Effector memory CD8-positive, alpha-beta T cell (primary cell): ENCODE measurements around the gene PADI4.

Experiments
- ATAC-seq: fragments of 150-1000 bp; cut with Tn5 transposase; replicated peaks from 2 replicates; pipeline ENCODE4 v1.10.0; 2021; ENCODE audit warnings: mild to moderate bottlenecking, moderate library complexity
- DNase-seq, 3 experiments: peaks; one replicate each; pipeline ENCODE4 v3.0.0; 2021
- H3K27ac Mint-ChIP-seq, 2 donors: one replicate each; pipeline ENCODE4 v1.8.0; 2022; ENCODE audit warnings: mild to moderate bottlenecking in 2 of 2, mixed read lengths in 2 of 2, moderate library complexity in 2 of 2
- H3K27me3 Mint-ChIP-seq, 2 donors: one replicate each; pipeline ENCODE4 v1.8.0; 2022; ENCODE audit warnings: mixed read lengths in 2 of 2
- H3K36me3 Mint-ChIP-seq: one replicate; pipeline ENCODE4 v1.8.0; 2022; ENCODE audit warnings: mild to moderate bottlenecking, moderate library complexity, mixed read lengths; ENCODE audit not compliant: insufficient read depth
- H3K4me1 Mint-ChIP-seq, 2 donors: one replicate each; pipeline ENCODE4 v1.8.0; 2022; ENCODE audit warnings: low read depth in 2 of 2, mixed read lengths in 2 of 2
- H3K4me3 Mint-ChIP-seq, 2 donors: one replicate each; pipeline ENCODE4 v1.8.0; 2022; ENCODE audit warnings: mild to moderate bottlenecking in 2 of 2, mixed read lengths in 2 of 2, moderate library complexity in 2 of 2
- H3K9me3 Mint-ChIP-seq, 2 donors: one replicate each; pipeline ENCODE4 v1.8.0; 2022; ENCODE audit warnings: mixed read lengths in 2 of 2

Gene PADI4

GRCh38 chr1:17292299-17293160 lies 15.5 kb upstream of the PADI4 start:
- Mint-ChIP-seq H3K27ac (no peak overlapping the region), H3K9me3 (no peaks in the 10 kb centered on the region)

GRCh38 chr1:17293681-17294425 lies 14.1 kb upstream of the PADI4 start:
- Mint-ChIP-seq H3K4me3 (no peak overlapping the region), H3K27ac (no peak overlapping the region), H3K9me3 (no peaks in the 10 kb centered on the region), H3K4me1 (peaks cover 0 to 3% of the 10 kb centered on the region in 2 donors), H3K36me3 (no peaks in the 10 kb centered on the region), H3K27me3 (peaks cover 33 to 72% of the 10 kb centered on the region in 2 donors)
- DNase-seq (no peak), ATAC-seq (no peak)

More at GRCh38 chr1:17292299-17293160, 15.5 kb upstream of the PADI4 start:
- ATAC-seq (no peak), DNase-seq (no peak)
- H3K27me3 Mint-ChIP-seq: peaks cover 25 to 58% of the 10 kb centered on the region in 2 donors
- no peak overlapping the region for H3K4me3 Mint-ChIP-seq
- H3K36me3 Mint-ChIP-seq: no peaks in the 10 kb centered on the region
- H3K4me1 Mint-ChIP-seq: peaks cover 0 to 3% of the 10 kb centered on the region in 2 donors

GRCh38 chr1:17295292-17295691 lies 12.7 kb upstream of the PADI4 start:
- no peak overlapping the region for H3K4me3 Mint-ChIP-seq
- H3K4me1 Mint-ChIP-seq: peaks cover 0 to 3% of the 10 kb centered on the region in 2 donors
- no peak for DNase-seq
- no peak overlapping the region for H3K27ac Mint-ChIP-seq
- H3K27me3 Mint-ChIP-seq: peaks cover 39 to 81% of the 10 kb centered on the region in 2 donors
- no peaks in the 10 kb centered on the region for H3K36me3 Mint-ChIP-seq
- H3K9me3 Mint-ChIP-seq: no peaks in the 10 kb centered on the region
- no peak for ATAC-seq

GRCh38 chr1:17296086-17296485 lies 11.9 kb upstream of the PADI4 start:
- no peak for DNase-seq
- Mint-ChIP-seq H3K36me3 (no peaks in the 10 kb centered on the region), H3K4me3 (no peak overlapping the region), H3K9me3 (no peaks in the 10 kb centered on the region), H3K27me3 (peaks cover 33 to 73% of the 10 kb centered on the region in 2 donors), H3K27ac (no peak overlapping the region), H3K4me1 (peaks cover 0 to 3% of the 10 kb centered on the region in 2 donors)
- ATAC-seq: no peak

- DNase-seq (no peak), ATAC-seq (no peak)
- H3K36me3 Mint-ChIP-seq: no peaks in the 10 kb centered on the region
- H3K27ac Mint-ChIP-seq: no peak overlapping the region
- peaks cover 31 to 81% of the 10 kb centered on the region in 2 donors for H3K27me3 Mint-ChIP-seq
- no peak overlapping the region for H3K4me3 Mint-ChIP-seq
- H3K4me1 Mint-ChIP-seq: peaks cover 0 to 3% of the 10 kb centered on the region in 2 donors
- H3K9me3 Mint-ChIP-seq: peaks cover 5 to 14% of the 10 kb centered on the region in 2 donors
Measured at GRCh38 chr1:17297991-17298390, 10.0 kb upstream of the PADI4 start.

GRCh38 chr1:17301767-17302166 lies 6.2 kb upstream of the PADI4 start:
- H3K36me3 Mint-ChIP-seq: no peaks in the 10 kb centered on the region
- DNase-seq (no peak), ATAC-seq (no peak)
- peaks cover 24 to 77% of the 10 kb centered on the region in 2 donors for H3K27me3 Mint-ChIP-seq
- H3K27ac Mint-ChIP-seq: no peak overlapping the region
- H3K9me3 Mint-ChIP-seq: peaks cover 5 to 16% of the 10 kb centered on the region in 2 donors
- H3K4me1 Mint-ChIP-seq: no peaks in the 10 kb centered on the region
- H3K4me3 Mint-ChIP-seq: no peak overlapping the region

GRCh38 chr1:17304151-17304825 lies 3.7 kb upstream of the PADI4 start:
- no peak for ATAC-seq
- H3K27me3 Mint-ChIP-seq: peaks cover 33 to 77% of the 10 kb centered on the region in 2 donors

GRCh38 chr1:17304826-17305175 lies 3.2 kb upstream of the PADI4 start:
- ATAC-seq (no peak), DNase-seq (no peak)
- Mint-ChIP-seq H3K4me3 (no peak overlapping the region), H3K36me3 (no peaks in the 10 kb centered on the region), H3K4me1 (no peaks in the 10 kb centered on the region), H3K27ac (no peak overlapping the region), H3K9me3 (peaks cover 5 to 16% of the 10 kb centered on the region in 2 donors), H3K27me3 (peaks cover 33 to 77% of the 10 kb centered on the region in 2 donors)

More at GRCh38 chr1:17304151-17304825, 3.7 kb upstream of the PADI4 start:
- H3K27ac Mint-ChIP-seq: no peak overlapping the region
- no peaks in the 10 kb centered on the region for H3K36me3 Mint-ChIP-seq
- no peaks in the 10 kb centered on the region for H3K4me1 Mint-ChIP-seq
- no peak overlapping the region for H3K4me3 Mint-ChIP-seq
- no peak for DNase-seq
- peaks cover 5 to 16% of the 10 kb centered on the region in 2 donors for H3K9me3 Mint-ChIP-seq

- DNase-seq (no peak), ATAC-seq (no peak)
- no peak overlapping the region for H3K27ac Mint-ChIP-seq
- no peak overlapping the region for H3K4me3 Mint-ChIP-seq
- H3K9me3 Mint-ChIP-seq: peaks cover 5 to 16% of the 10 kb centered on the region in 2 donors
- H3K4me1 Mint-ChIP-seq: no peaks in the 10 kb centered on the region
- H3K27me3 Mint-ChIP-seq: peaks cover 41 to 85% of the 10 kb centered on the region in 2 donors
- no peaks in the 10 kb centered on the region for H3K36me3 Mint-ChIP-seq
Measured at GRCh38 chr1:17305576-17306095, 2.4 kb upstream of the PADI4 start.

GRCh38 chr1:17306407-17306806 lies 1.6 kb upstream of the PADI4 start:
- peaks cover 41 to 86% of the 10 kb centered on the region in 2 donors for H3K27me3 Mint-ChIP-seq
- peaks cover 5 to 16% of the 10 kb centered on the region in 2 donors for H3K9me3 Mint-ChIP-seq
- DNase-seq (no peak), ATAC-seq (no peak)
- no peak overlapping the region for H3K4me3 Mint-ChIP-seq
- no peaks in the 10 kb centered on the region for H3K4me1 Mint-ChIP-seq
- no peaks in the 10 kb centered on the region for H3K36me3 Mint-ChIP-seq
- no peak overlapping the region for H3K27ac Mint-ChIP-seq

- ATAC-seq (no peak), DNase-seq (no peak)
- no peaks in the 10 kb centered on the region for H3K36me3 Mint-ChIP-seq
- peaks cover 44 to 88% of the 10 kb centered on the region in 2 donors for H3K27me3 Mint-ChIP-seq
- H3K27ac Mint-ChIP-seq: no peak overlapping the region
- no peaks in the 10 kb centered on the region for H3K4me1 Mint-ChIP-seq
- peaks cover 2 to 13% of the 10 kb centered on the region in 2 donors for H3K9me3 Mint-ChIP-seq
- no peak overlapping the region for H3K4me3 Mint-ChIP-seq
Measured at GRCh38 chr1:17306921-17307320, 1.1 kb upstream of the PADI4 start.

- no peaks in the 10 kb centered on the region for H3K36me3 Mint-ChIP-seq
- ATAC-seq (no peak), DNase-seq (no peak)
- H3K27me3 Mint-ChIP-seq: peaks cover 48 to 88% of the 10 kb centered on the region in 2 donors
- no peak overlapping the region for H3K4me3 Mint-ChIP-seq
- no peaks in the 10 kb centered on the region for H3K4me1 Mint-ChIP-seq
- no peak overlapping the region for H3K27ac Mint-ChIP-seq
- peaks cover 0 to 9% of the 10 kb centered on the region in 2 donors for H3K9me3 Mint-ChIP-seq
Measured at GRCh38 chr1:17307329-17307728, 668 bp upstream of the PADI4 start.

GRCh38 chr1:17308593-17308992 lies 596 bp downstream of the PADI4 start:
- Mint-ChIP-seq H3K36me3 (no peaks in the 10 kb centered on the region), H3K4me1 (no peaks in the 10 kb centered on the region), H3K27ac (no peak overlapping the region), H3K9me3 (no peaks in the 10 kb centered on the region), H3K4me3 (no peak overlapping the region), H3K27me3 (peaks cover 60 to 88% of the 10 kb centered on the region in 2 donors)
- no peak for ATAC-seq
- DNase-seq: no peak
